GM12878 (cell line): Measurements from ENCODE around the gene CDK15. TPM values are rescaled to one million over a fixed set of nuclear protein-coding genes. Genes with fewer than 3 reads are reported as not detected.

Experiments used
- ATAC-seq: fragments of 200-7000 bp; cut with Tn5 transposase; 3 replicates; pipeline ENCODE4 v1.9.1; 2020; ENCODE audit warnings: mild to moderate bottlenecking, moderate library complexity
- BruUV-seq: library from RNA; stranded (reverse); fragments of 400-500 nt; replicated peaks from 2 replicates; lab custom pipeline; 2021; lab: Mats Ljungman, UMichigan
- CTCF ChIA-PET: fragments of 300-600 bp; sonication (Branson Sonifier 250); formaldehyde crosslinking; extraction: SDS; loops from one replicate; lab custom pipeline; 2021; ENCODE audit warnings: inconsistent platforms; lab: Yijun Ruan, JAX
- POLR2A ChIA-PET: fragments of 350-600 bp; formaldehyde crosslinking; extraction: SDS; loops from one replicate; lab custom pipeline; 2021; ENCODE audit warnings: inconsistent platforms; lab: Charles Lee
- RAD21 ChIA-PET: fragments of 300-600 bp; sonication (Branson Sonifier 250); formaldehyde crosslinking; loops from one replicate; lab custom pipeline; 2023; ENCODE audit warnings: antibody characterized with exemption; ENCODE audit not compliant: unreplicated experiment; lab: Charles Lee
- SMC1A ChIA-PET: fragments of 300-600 bp; sonication (Branson Sonifier 250); formaldehyde crosslinking; loops from one replicate; lab custom pipeline; 2023; ENCODE audit not compliant: unreplicated experiment, uncharacterized antibody; lab: Charles Lee
- DNase-seq: peaks from one replicate; pipeline ENCODE4 v3.0.0-alpha.2; 2011; ENCODE audit warnings: low read depth, low spot score
- FAIRE-seq: peaks from 3 replicates; lab custom pipeline; 2011; peaks lifted over from hg19 to GRCh38; lab: Jason Lieb, UNC
- H2AFZ ChIP-seq: 2 replicates; pipeline ENCODE4 v1.6.0; 2011; ENCODE audit warnings: low read depth, low read length, control low read depth; ENCODE audit not compliant: control insufficient read depth
- H3K27ac ChIP-seq: 2 replicates; pipeline ENCODE4 v1.5.1; 2011; ENCODE audit warnings: control low read depth; ENCODE audit not compliant: control insufficient read depth, insufficient read depth
- H3K27me3 ChIP-seq, 2 experiments: replicated peaks in 1 of 2; 2 replicates each; pipeline versions ENCODE4 v1.6.0 to v1.6.1; 2011; ENCODE audit warnings: low read length in 1 of 2; ENCODE audit not compliant: control insufficient read depth in 2 of 2, insufficient read depth in 2 of 2
- H3K36me3 ChIP-seq, 2 experiments: 2 replicates each; pipeline ENCODE4 v1.5.1; 2011; ENCODE audit warnings: low read length in 1 of 2; ENCODE audit not compliant: control insufficient read depth in 2 of 2, insufficient read depth in 2 of 2
- H3K4me1 ChIP-seq: 2 replicates; pipeline ENCODE4 v1.6.1; 2011; ENCODE audit warnings: mild to moderate bottlenecking, low read length, moderate library complexity, mixed read lengths; ENCODE audit not compliant: control insufficient read depth, insufficient read depth
- H3K4me2 ChIP-seq: 2 replicates; pipeline ENCODE4 v1.6.0; 2011; ENCODE audit warnings: control low read depth; ENCODE audit not compliant: control insufficient read depth, insufficient read depth
- H3K4me3 ChIP-seq: fragments of 200-600 bp; sonication (generic); 2 replicates; pipeline ENCODE4 v1.5.1; 2016
- H3K79me2 ChIP-seq: 2 replicates; pipeline ENCODE4 v1.6.0; 2011; ENCODE audit warnings: low read length; ENCODE audit not compliant: control insufficient read depth, insufficient read depth
- H3K9ac ChIP-seq: 2 replicates; pipeline ENCODE4 v1.8.0; 2011; ENCODE audit warnings: low read length, control low read depth, mixed read lengths; ENCODE audit not compliant: control insufficient read depth, insufficient read depth
- H3K9me3 ChIP-seq: replicated peaks from 3 replicates; pipeline ENCODE4 v1.5.1; 2011; ENCODE audit warnings: mild to moderate bottlenecking, low read length; ENCODE audit not compliant: control insufficient read depth, insufficient read depth
- H4K20me1 ChIP-seq: 2 replicates; pipeline ENCODE4 v1.6.0; 2011; ENCODE audit not compliant: control insufficient read depth, insufficient read depth
- KDM1A ChIP-seq: fragments of 200-600 bp; sonication (generic); IDR thresholded peaks from 2 replicates; pipeline ENCODE4 v1.6.1; 2016; ENCODE audit warnings: borderline replicate concordance
- RAD21 ChIP-seq: IDR thresholded peaks from 2 replicates; pipeline ENCODE4 v1.6.1; 2011; ENCODE audit warnings: mild to moderate bottlenecking, low read depth, low read length, moderate library complexity; ENCODE audit not compliant: insufficient read depth
- SMAD1 ChIP-seq: fragments of 450-650 bp; IDR thresholded peaks from 2 replicates; pipeline ENCODE4 v1.6.1; 2018; ENCODE audit warnings: mild to moderate bottlenecking, low read depth; ENCODE audit not compliant: partially characterized antibody
- SMC3 ChIP-seq: IDR thresholded peaks from 2 replicates; pipeline ENCODE4 v1.6.1; 2011; ENCODE audit warnings: low read length, improper control_type of control experiment, borderline replicate concordance
- SREBF2 ChIP-seq: IDR thresholded peaks from 2 replicates; pipeline ENCODE4 v1.6.1; 2012; ENCODE audit warnings: mild to moderate bottlenecking, low read length
- YY1 ChIP-seq: IDR thresholded peaks from 2 replicates; pipeline ENCODE4 v1.6.1; 2011; ENCODE audit warnings: low read depth, mild to moderate bottlenecking, low read length
- ZNF24 ChIP-seq: fragments of 450-650 bp; IDR thresholded peaks from 2 replicates; pipeline ENCODE4 v1.6.1; 2017; ENCODE audit warnings: antibody characterized with exemption, mild to moderate bottlenecking
- WGBS: methylation state at CpG from one replicate; pipeline ENCODE4 v1.1.6; 2016; ENCODE audit warnings: low lambda C conversion rate; ENCODE audit not compliant: insufficient replicate concordance, insufficient coverage; ENCODE audit errors: missing lambda C conversion rate; 5-methylcytosine and 5-hydroxymethylcytosine counted together
- in situ Hi-C: fragments of 300-500 bp; cut with MboI; formaldehyde crosslinking; loops from 9 replicates; pipeline ENCODE4 v1.14.3; 2018; ENCODE audit warnings: mixed read lengths
- intact Hi-C: fragments of 100-400 bp; cut with micrococcal nuclease; formaldehyde crosslinking; loops from one replicate; pipeline ENCODE4 v1.14.2; 2022; ENCODE audit not compliant: unreplicated experiment
- polyA plus RNA-seq, 11 experiments: library from polyadenylated mRNA; depleted of rRNA in 4 of 11; unstranded in 6 of 11; stranded (reverse) in 5 of 11; fragments of >200 nt; fragmentation: Nextera tagmentation in 4 of 11; fragmentation: Illumina TruSeq in 1 of 11; extraction: Ambion mirVana in 4 of 11; extraction: Trizol in 1 of 11; gene quantifications; 1 replicate in 1 of 11; 2 replicates in 10 of 11; pipeline versions ENCODE4 v1.2.1 to v1.2.3, GENCODE V29; 2011 to 2016; ENCODE audit warnings: inconsistent platforms in 2 of 11, missing spikeins in 2 of 11, low read depth in 1 of 11
- total RNA-seq, 4 experiments: library from RNA; depleted of rRNA in 3 of 4; stranded (reverse); fragments of >200 nt in 3 of 4; fragmentation: Illumina TruSeq in 1 of 4; extraction: Trizol in 1 of 4; gene quantifications; 2 replicates each; pipeline versions ENCODE4 v1.2.1 to v1.2.3, GENCODE V29; 2013 to 2021
- TF ChIP-seq, protein P1 (sequence below): IDR thresholded peaks from 2 replicates; pipeline ENCODE4 v1.6.1; 2012; ENCODE audit warnings: improper control_type of control experiment, low read depth, low read length; ENCODE audit not compliant: insufficient replicate concordance
- TF ChIP-seq, protein P2 (sequence below): fragments of 450-650 bp; IDR thresholded peaks from 2 replicates; pipeline ENCODE4 v1.6.1; 2014; ENCODE audit warnings: mild to moderate bottlenecking

CDK15 gene
- total and polyA plus RNA-seq, 10 of the 15 experiments (the other 5 are each of a cell fraction or from before 2014, with no cell fraction given) = 0.01 to 0.04 TPM; not detected in 8

- Histone ChIP-seq H3K4me2 (no peak overlapping the region), H3K9ac (no peak overlapping the region), H3K27ac (no peak overlapping the region), H3K27me3 (no peaks in the 10 kb centered on the region), H3K4me1 (peaks cover 17% of the 10 kb centered on the region), H3K79me2 (no peaks in the 10 kb centered on the region), H4K20me1 (no peaks in the 10 kb centered on the region), H3K4me3 (no peak overlapping the region), H3K9me3 (no peaks in the 10 kb centered on the region), H2AFZ (no peak overlapping the region), H3K36me3 (no peaks in the 10 kb centered on the region)
- WGBS = 46% methylated on average over 10 of the region's 10 CpGs
- RAD21 ChIA-PET = no interaction called here
- no TSS peak for BruUV-seq
- intact Hi-C loops (no loop called here), in situ Hi-C loops (loop anchor here (5.0 kb wide), 1 partner anchor 50 kb away; no protein-coding TSS in a partner anchor)
- ATAC-seq (no peak), DNase-seq (no peak), FAIRE-seq (no peak)
- SMC1A ChIA-PET = interaction anchor here (1.6 to 2.8 kb wide), 3 partner anchors 14 to 273 kb away, joined by 3 to 10 read pairs (median 7); no protein-coding TSS in a partner anchor
- POLR2A ChIA-PET = interaction anchor here (1.2 kb wide), 1 partner anchor 14 kb away, joined by 3 read pairs; no protein-coding TSS in a partner anchor
- CTCF ChIA-PET = no interaction called here
- peak; percentile 78 for TF ChIP-seq ZNF24
- TF ChIP-seq YY1 = no peak
- TF ChIP-seq KDM1A = no peak
These were observed 100.6 kb downstream of the CDK15 start for GRCh38 chr2:201906777-201907562.

DNA sequence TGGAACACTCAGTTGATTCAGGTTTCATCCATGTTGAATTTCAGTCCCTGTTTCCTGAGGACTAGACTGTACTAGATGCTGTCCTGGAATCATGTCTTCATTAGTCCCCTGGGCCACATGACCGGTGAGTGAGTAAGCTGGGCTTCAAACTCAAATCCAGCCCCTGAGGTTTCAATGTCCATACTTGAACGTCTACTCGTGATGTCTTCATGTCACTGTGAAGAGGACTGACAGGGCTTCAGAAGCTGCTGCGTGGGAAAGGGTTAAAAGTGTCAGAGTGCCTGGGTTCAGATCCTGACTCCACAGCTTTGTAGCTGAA is 101.2 kb downstream of the CDK15 start:
- H3K4me2 ChIP-seq = no peak overlapping the region
- in situ Hi-C loops = loop anchor here (5.0 kb wide), 1 partner anchor 50 kb away; no protein-coding TSS in a partner anchor
- TF ChIP-seq, protein P1, sequence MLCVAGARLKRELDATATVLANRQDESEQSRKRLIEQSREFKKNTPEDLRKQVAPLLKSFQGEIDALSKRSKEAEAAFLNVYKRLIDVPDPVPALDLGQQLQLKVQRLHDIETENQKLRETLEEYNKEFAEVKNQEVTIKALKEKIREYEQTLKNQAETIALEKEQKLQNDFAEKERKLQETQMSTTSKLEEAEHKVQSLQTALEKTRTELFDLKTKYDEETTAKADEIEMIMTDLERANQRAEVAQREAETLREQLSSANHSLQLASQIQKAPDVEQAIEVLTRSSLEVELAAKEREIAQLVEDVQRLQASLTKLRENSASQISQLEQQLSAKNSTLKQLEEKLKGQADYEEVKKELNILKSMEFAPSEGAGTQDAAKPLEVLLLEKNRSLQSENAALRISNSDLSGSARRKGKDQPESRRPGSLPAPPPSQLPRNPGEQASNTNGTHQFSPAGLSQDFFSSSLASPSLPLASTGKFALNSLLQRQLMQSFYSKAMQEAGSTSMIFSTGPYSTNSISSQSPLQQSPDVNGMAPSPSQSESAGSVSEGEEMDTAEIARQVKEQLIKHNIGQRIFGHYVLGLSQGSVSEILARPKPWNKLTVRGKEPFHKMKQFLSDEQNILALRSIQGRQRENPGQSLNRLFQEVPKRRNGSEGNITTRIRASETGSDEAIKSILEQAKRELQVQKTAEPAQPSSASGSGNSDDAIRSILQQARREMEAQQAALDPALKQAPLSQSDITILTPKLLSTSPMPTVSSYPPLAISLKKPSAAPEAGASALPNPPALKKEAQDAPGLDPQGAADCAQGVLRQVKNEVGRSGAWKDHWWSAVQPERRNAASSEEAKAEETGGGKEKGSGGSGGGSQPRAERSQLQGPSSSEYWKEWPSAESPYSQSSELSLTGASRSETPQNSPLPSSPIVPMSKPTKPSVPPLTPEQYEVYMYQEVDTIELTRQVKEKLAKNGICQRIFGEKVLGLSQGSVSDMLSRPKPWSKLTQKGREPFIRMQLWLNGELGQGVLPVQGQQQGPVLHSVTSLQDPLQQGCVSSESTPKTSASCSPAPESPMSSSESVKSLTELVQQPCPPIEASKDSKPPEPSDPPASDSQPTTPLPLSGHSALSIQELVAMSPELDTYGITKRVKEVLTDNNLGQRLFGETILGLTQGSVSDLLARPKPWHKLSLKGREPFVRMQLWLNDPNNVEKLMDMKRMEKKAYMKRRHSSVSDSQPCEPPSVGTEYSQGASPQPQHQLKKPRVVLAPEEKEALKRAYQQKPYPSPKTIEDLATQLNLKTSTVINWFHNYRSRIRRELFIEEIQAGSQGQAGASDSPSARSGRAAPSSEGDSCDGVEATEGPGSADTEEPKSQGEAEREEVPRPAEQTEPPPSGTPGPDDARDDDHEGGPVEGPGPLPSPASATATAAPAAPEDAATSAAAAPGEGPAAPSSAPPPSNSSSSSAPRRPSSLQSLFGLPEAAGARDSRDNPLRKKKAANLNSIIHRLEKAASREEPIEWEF = no peak
- no peak for TF ChIP-seq SMAD1
- TF ChIP-seq SMC3 = no peak
- no peak for TF ChIP-seq RAD21
- TF ChIP-seq, protein P2, sequence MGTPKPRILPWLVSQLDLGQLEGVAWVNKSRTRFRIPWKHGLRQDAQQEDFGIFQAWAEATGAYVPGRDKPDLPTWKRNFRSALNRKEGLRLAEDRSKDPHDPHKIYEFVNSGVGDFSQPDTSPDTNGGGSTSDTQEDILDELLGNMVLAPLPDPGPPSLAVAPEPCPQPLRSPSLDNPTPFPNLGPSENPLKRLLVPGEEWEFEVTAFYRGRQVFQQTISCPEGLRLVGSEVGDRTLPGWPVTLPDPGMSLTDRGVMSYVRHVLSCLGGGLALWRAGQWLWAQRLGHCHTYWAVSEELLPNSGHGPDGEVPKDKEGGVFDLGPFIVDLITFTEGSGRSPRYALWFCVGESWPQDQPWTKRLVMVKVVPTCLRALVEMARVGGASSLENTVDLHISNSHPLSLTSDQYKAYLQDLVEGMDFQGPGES = no peak
- no peak for TF ChIP-seq SREBF2

More for the DNA sequence above, 101.2 kb downstream of the CDK15 start:
- H3K79me2 ChIP-seq = no peaks in the 10 kb centered on the region
- DNase-seq (no peak), FAIRE-seq (peak; percentile 27), ATAC-seq (no peak)
- H3K27me3 ChIP-seq = no peaks in the 10 kb centered on the region
- SMC1A ChIA-PET = interaction anchor here (2.0 to 2.8 kb wide), 2 partner anchors 14 to 47 kb away, joined by 7 to 10 read pairs; no protein-coding TSS in a partner anchor
- peaks cover 17% of the 10 kb centered on the region for H3K4me1 ChIP-seq
- CTCF ChIA-PET = no interaction called here
- BruUV-seq = no TSS peak
- WGBS = 80% methylated on average over 4 of the region's 4 CpGs
- H3K4me3 ChIP-seq = no peak overlapping the region
- RAD21 ChIA-PET = no interaction called here
- no peaks in the 10 kb centered on the region for H3K36me3 ChIP-seq
- H2AFZ ChIP-seq = no peak overlapping the region
- no peak overlapping the region for H3K9ac ChIP-seq
- POLR2A ChIA-PET = interaction anchor here (1.2 kb wide), 1 partner anchor 15 kb away, joined by 3 read pairs; no protein-coding TSS in a partner anchor
- H3K9me3 ChIP-seq = no peaks in the 10 kb centered on the region
- H3K27ac ChIP-seq = no peak overlapping the region
- intact Hi-C loops = no loop called here
- no peaks in the 10 kb centered on the region for H4K20me1 ChIP-seq
